SKM-1 (cell line): ENCODE data around the gene MARCKSL1.
"Not testable (repeated sequence)": the region's sequence is repeated elsewhere in the genome, so short reads cannot be mapped to it uniquely, and the experiment has no call there.

ENCODE experiments used
- DNase-seq: peaks from one replicate; lab custom pipeline; 2025; ENCODE audit not compliant: unreplicated experiment; lab: John Stamatoyannopoulos, UW

Gene MARCKSL1

GRCh38 chr1:32334274-32334861 is 1.7 kb downstream of the MARCKSL1 start:
- DNase-seq = no peak

- no peak for DNase-seq
These were observed 2.6 kb downstream of the MARCKSL1 start for GRCh38 chr1:32333251-32333963.

- no peak for DNase-seq
These were observed 3.5 kb downstream of the MARCKSL1 start for GRCh38 chr1:32332290-32333079.

GRCh38 chr1:32331549-32331948 is 4.5 kb downstream of the MARCKSL1 start:
- no peak for DNase-seq

GRCh38 chr1:32330558-32331151 is 5.4 kb downstream of the MARCKSL1 start:
- no peak for DNase-seq

GRCh38 chr1:32329931-32330466 is 6.0 kb downstream of the MARCKSL1 start:
- DNase-seq = no peak

- DNase-seq = no peak
These were observed 8.8 kb downstream of the MARCKSL1 start for GRCh38 chr1:32327204-32327603.

GRCh38 chr1:32321712-32322291 is 14.2 kb downstream of the MARCKSL1 start:
- DNase-seq = no peak

- no peak for DNase-seq
These were observed 17.7 kb downstream of the MARCKSL1 start for GRCh38 chr1:32318127-32318869.

- DNase-seq = no peak
These were observed 19.1 kb downstream of the MARCKSL1 start for GRCh38 chr1:32316903-32317277.

- DNase-seq = no peak
These were observed 24.2 kb downstream of the MARCKSL1 start for GRCh38 chr1:32311709-32312393.

GRCh38 chr1:32309960-32310359 is 26.1 kb downstream of the MARCKSL1 start:
- DNase-seq = no peak

- no peak for DNase-seq
These were observed 28.7 kb downstream of the MARCKSL1 start for GRCh38 chr1:32307324-32307723.

- no peak for DNase-seq
These were observed 30.7 kb downstream of the MARCKSL1 start for GRCh38 chr1:32305310-32305709.

GRCh38 chr1:32303997-32304622 is 31.9 kb downstream of the MARCKSL1 start:
- no peak for DNase-seq

GRCh38 chr1:32303358-32303757 is 32.7 kb downstream of the MARCKSL1 start:
- DNase-seq = no peak

- DNase-seq = no peak
These were observed 36.7 kb downstream of the MARCKSL1 start for GRCh38 chr1:32299327-32299726.

GRCh38 chr1:32298211-32298610 is 37.8 kb downstream of the MARCKSL1 start:
- DNase-seq = not testable (repeated sequence)
